H9 (cell line): Measurements from ENCODE around the gene LRSAM1. TPM values are rescaled to one million over a fixed set of nuclear protein-coding genes. Genes with fewer than 3 reads are reported as not detected.

Experiments used
- DNase-seq: peaks from one replicate; pipeline ENCODE4 v3.0.0-alpha.2; 2017
- H2AFZ ChIP-seq: one replicate; pipeline ENCODE4 v1.6.1; 2013; ENCODE audit warnings: mild to moderate bottlenecking, low read length, control low read depth, moderate library complexity
- H2AK5ac ChIP-seq: 2 replicates; pipeline ENCODE4 v1.6.1; 2013; ENCODE audit warnings: low read length, control low read depth, mixed read lengths; ENCODE audit not compliant: insufficient read length
- H2BK120ac ChIP-seq: one replicate; pipeline ENCODE4 v1.6.1; 2013; ENCODE audit warnings: low read depth, mild to moderate bottlenecking, low read length, control low read depth, inconsistent platforms; ENCODE audit not compliant: poor library complexity, severe bottlenecking
- H2BK12ac ChIP-seq: 2 replicates; pipeline ENCODE4 v1.6.1; 2013; ENCODE audit warnings: low read length, control low read depth, mixed read lengths, low read depth; ENCODE audit not compliant: insufficient read length
- H2BK15ac ChIP-seq: 2 replicates; pipeline ENCODE4 v1.6.1; 2013; ENCODE audit warnings: low read depth, low read length, control low read depth
- H2BK20ac ChIP-seq: one replicate; pipeline ENCODE4 v1.6.1; 2013; ENCODE audit warnings: low read depth, mild to moderate bottlenecking, low read length, control low read depth, inconsistent platforms; ENCODE audit not compliant: poor library complexity, severe bottlenecking
- H2BK5ac ChIP-seq: 2 replicates; pipeline ENCODE4 v1.6.1; 2013; ENCODE audit warnings: low read length, control low read depth, mixed read lengths; ENCODE audit not compliant: insufficient read length
- H3K14ac ChIP-seq: 2 replicates; pipeline ENCODE4 v1.6.1; 2013; ENCODE audit warnings: low read length, control low read depth; ENCODE audit not compliant: insufficient read depth
- H3K18ac ChIP-seq: 2 replicates; pipeline ENCODE4 v1.6.1; 2013; ENCODE audit warnings: low read depth, mild to moderate bottlenecking, mixed read lengths, low read length, control low read depth; ENCODE audit not compliant: insufficient read length
- H3K23ac ChIP-seq: 2 replicates; pipeline ENCODE4 v1.6.1; 2013; ENCODE audit warnings: low read length, control low read depth, mixed read lengths, low read depth; ENCODE audit not compliant: insufficient read length
- H3K23me2 ChIP-seq: 2 replicates; pipeline ENCODE4 v1.6.1; 2013; ENCODE audit warnings: low read depth, mild to moderate bottlenecking, mixed read lengths, low read length, control low read depth; ENCODE audit not compliant: insufficient read length, poor library complexity, severe bottlenecking
- H3K27ac ChIP-seq: 2 replicates; pipeline ENCODE4 v1.5.1; 2013; ENCODE audit warnings: low read length, control low read depth, mixed read lengths, low read depth; ENCODE audit not compliant: insufficient read length
- H3K27me3 ChIP-seq: 2 replicates; pipeline ENCODE4 v1.6.1; 2013; ENCODE audit warnings: low read length, control low read depth, inconsistent platforms; ENCODE audit not compliant: insufficient read depth
- H3K4ac ChIP-seq: 2 replicates; pipeline ENCODE4 v1.6.1; 2013; ENCODE audit warnings: low read depth, mild to moderate bottlenecking, control low read depth, inconsistent platforms, low read length, moderate library complexity
- H3K4me1 ChIP-seq: 2 replicates; pipeline ENCODE4 v1.6.1; 2013; ENCODE audit warnings: low read length, control low read depth, inconsistent platforms; ENCODE audit not compliant: insufficient read depth
- H3K4me2 ChIP-seq: 2 replicates; pipeline ENCODE4 v1.6.1; 2013; ENCODE audit warnings: low read length, control low read depth, mixed read lengths; ENCODE audit not compliant: insufficient read length, insufficient read depth
- H3K56ac ChIP-seq: 2 replicates; pipeline ENCODE4 v1.6.1; 2013; ENCODE audit warnings: low read depth, mild to moderate bottlenecking, mixed read lengths, low read length, control low read depth; ENCODE audit not compliant: insufficient read length
- H3K79me1 ChIP-seq: 2 replicates; pipeline ENCODE4 v1.6.1; 2013; ENCODE audit warnings: low read depth, mild to moderate bottlenecking, moderate library complexity, low read length, control low read depth, inconsistent platforms; ENCODE audit not compliant: insufficient read depth, poor library complexity, severe bottlenecking
- H3K79me2 ChIP-seq: 2 replicates; pipeline ENCODE4 v1.6.1; 2013; ENCODE audit warnings: low read length, control low read depth, inconsistent platforms; ENCODE audit not compliant: insufficient read depth
- H3K9ac ChIP-seq: 2 replicates; pipeline ENCODE4 v1.6.1; 2013; ENCODE audit warnings: low read length, control low read depth, mixed read lengths; ENCODE audit not compliant: insufficient read length; ENCODE audit errors: extremely low read depth
- H3K9me3 ChIP-seq: one replicate; pipeline ENCODE4 v1.6.1; 2013; ENCODE audit warnings: low read depth, low read length, inconsistent platforms; ENCODE audit not compliant: control insufficient read depth
- H3T11ph ChIP-seq: one replicate; pipeline ENCODE4 v1.6.1; 2013; ENCODE audit warnings: mild to moderate bottlenecking, low read length, control low read depth, inconsistent platforms
- H4K20me1 ChIP-seq: one replicate; pipeline ENCODE4 v1.6.1; 2013; ENCODE audit not compliant: control insufficient read depth, insufficient read length, insufficient read depth
- H4K5ac ChIP-seq: 2 replicates; pipeline ENCODE4 v1.6.1; 2013; ENCODE audit warnings: low read depth, mild to moderate bottlenecking, mixed read lengths, low read length, control low read depth; ENCODE audit not compliant: insufficient read length
- H4K8ac ChIP-seq: replicated peaks from 2 replicates; pipeline ENCODE4 v1.6.1; 2013; ENCODE audit warnings: low read length, control low read depth, mixed read lengths, low read depth; ENCODE audit not compliant: insufficient read length
- H4K91ac ChIP-seq: 2 replicates; pipeline ENCODE4 v1.6.1; 2013; ENCODE audit warnings: low read depth, mild to moderate bottlenecking, moderate library complexity, mixed read lengths, low read length, control low read depth; ENCODE audit not compliant: insufficient read length
- H3K27ac Mint-ChIP-seq, 3 experiments: 2 replicates in 2 of 3; 3 replicates in 1 of 3; pipeline ENCODE4 v1.8.0; 2020 to 2021; ENCODE audit warnings: mixed read lengths in 3 of 3, mild to moderate bottlenecking in 1 of 3, moderate library complexity in 1 of 3
- H3K27me3 Mint-ChIP-seq: 2 replicates; pipeline ENCODE4 v1.8.0; 2021; ENCODE audit warnings: low read depth, mild to moderate bottlenecking, moderate library complexity, mixed read lengths
- H3K36me3 Mint-ChIP-seq, 3 experiments: 2 replicates in 2 of 3; 3 replicates in 1 of 3; pipeline ENCODE4 v1.8.0; 2020 to 2021; ENCODE audit warnings: low read depth in 3 of 3, mixed read lengths in 3 of 3; ENCODE audit not compliant: insufficient read depth in 1 of 3
- H3K4me1 Mint-ChIP-seq, 2 experiments: 2 replicates each; pipeline ENCODE4 v1.8.0; 2020; ENCODE audit warnings: mixed read lengths in 2 of 2
- H3K4me3 Mint-ChIP-seq, 2 experiments: 2 replicates in 1 of 2; 3 replicates in 1 of 2; pipeline ENCODE4 v1.8.0; 2020 to 2021; ENCODE audit warnings: mild to moderate bottlenecking in 2 of 2, mixed read lengths in 2 of 2, moderate library complexity in 1 of 2
- H3K9me3 Mint-ChIP-seq, 2 experiments: 2 replicates in 1 of 2; 3 replicates in 1 of 2; pipeline ENCODE4 v1.8.0; 2020; ENCODE audit warnings: mild to moderate bottlenecking in 2 of 2, mixed read lengths in 2 of 2, moderate library complexity in 1 of 2
- WGBS: extraction: QIAGEN DNeasy Blood & Tissue Kit; methylation state at CpG from one replicate; pipeline ENCODE4 v1.1.7; 2013; ENCODE audit warnings: missing lambda C conversion rate, low lambda C conversion rate, mixed read lengths; ENCODE audit not compliant: insufficient read length; ENCODE audit errors: extremely low coverage; 5-methylcytosine and 5-hydroxymethylcytosine counted together
- total RNA-seq: library from RNA; stranded (reverse); gene quantifications from 2 replicates; pipeline ENCODE4 v1.2.1, GENCODE V29; 2021
- TF ChIP-seq, protein P1 (sequence below): fragments of 200-600 bp; sonication (generic); conservative IDR thresholded peaks from 3 replicates; pipeline ENCODE4 v1.8.0; 2021; ENCODE audit warnings: antibody characterized with exemption, mild to moderate bottlenecking

Gene LRSAM1
- total RNA-seq, 1 experiment from 2014 or later, result 16.2 TPM

DNA sequence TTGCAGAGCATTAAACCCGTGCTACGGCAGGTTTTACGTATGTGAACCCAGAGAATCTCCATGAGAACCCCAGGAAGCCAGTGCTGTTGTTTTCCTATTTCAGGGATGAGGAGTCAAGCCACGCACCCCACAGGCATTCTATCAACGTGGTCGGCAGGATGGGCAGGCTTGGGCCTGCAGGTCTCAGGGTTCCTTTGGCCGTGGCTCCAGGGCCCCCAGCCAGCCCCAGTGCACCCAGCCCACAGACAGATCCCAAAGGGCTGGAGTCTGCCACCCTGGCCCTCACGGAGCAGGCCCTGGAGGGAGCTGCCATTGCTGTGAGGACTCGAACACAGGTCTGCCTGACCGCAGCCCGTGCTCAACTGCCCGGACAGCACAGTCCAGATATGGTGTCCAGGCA lies 83.6 kb downstream of the LRSAM1 start:
- H4K20me1 ChIP-seq, result no peaks in the 10 kb centered on the region

More for the DNA sequence above, 83.6 kb downstream of the LRSAM1 start:
- H4K5ac ChIP-seq, result no peak overlapping the region
- no peaks in the 10 kb centered on the region for H3K27me3 Mint-ChIP-seq
- no peak overlapping the region for H2AFZ ChIP-seq
- peaks cover 28 to 41% of the 10 kb centered on the region in 2 experiments for H3K4me1 Mint-ChIP-seq
- H3K79me2 ChIP-seq, result no peaks in the 10 kb centered on the region
- TF ChIP-seq, protein P1, sequence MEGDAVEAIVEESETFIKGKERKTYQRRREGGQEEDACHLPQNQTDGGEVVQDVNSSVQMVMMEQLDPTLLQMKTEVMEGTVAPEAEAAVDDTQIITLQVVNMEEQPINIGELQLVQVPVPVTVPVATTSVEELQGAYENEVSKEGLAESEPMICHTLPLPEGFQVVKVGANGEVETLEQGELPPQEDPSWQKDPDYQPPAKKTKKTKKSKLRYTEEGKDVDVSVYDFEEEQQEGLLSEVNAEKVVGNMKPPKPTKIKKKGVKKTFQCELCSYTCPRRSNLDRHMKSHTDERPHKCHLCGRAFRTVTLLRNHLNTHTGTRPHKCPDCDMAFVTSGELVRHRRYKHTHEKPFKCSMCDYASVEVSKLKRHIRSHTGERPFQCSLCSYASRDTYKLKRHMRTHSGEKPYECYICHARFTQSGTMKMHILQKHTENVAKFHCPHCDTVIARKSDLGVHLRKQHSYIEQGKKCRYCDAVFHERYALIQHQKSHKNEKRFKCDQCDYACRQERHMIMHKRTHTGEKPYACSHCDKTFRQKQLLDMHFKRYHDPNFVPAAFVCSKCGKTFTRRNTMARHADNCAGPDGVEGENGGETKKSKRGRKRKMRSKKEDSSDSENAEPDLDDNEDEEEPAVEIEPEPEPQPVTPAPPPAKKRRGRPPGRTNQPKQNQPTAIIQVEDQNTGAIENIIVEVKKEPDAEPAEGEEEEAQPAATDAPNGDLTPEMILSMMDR, result no peak
- no peak overlapping the region for H2BK120ac ChIP-seq
- no peak overlapping the region for H3K18ac ChIP-seq
- WGBS, result no CpG with 5 or more reads among the region's 12 CpGs
- H3K27me3 ChIP-seq, result no peaks in the 10 kb centered on the region
- H3K36me3 Mint-ChIP-seq, result peaks cover 0 to 7% (median 7%) of the 10 kb centered on the region in 3 experiments; a peak in 5 of 7 replicates
- no peak overlapping the region for H2BK20ac ChIP-seq
- peak overlapping the region in 1 of 2 experiments; percentile 16; a peak in 2 of 5 replicates for H3K4me3 Mint-ChIP-seq
- no peak overlapping the region for H2BK12ac ChIP-seq
- no peak overlapping the region for H3T11ph ChIP-seq
- H3K9me3 Mint-ChIP-seq, result no peaks in the 10 kb centered on the region
- DNase-seq, result no peak
- no peak overlapping the region for H3K4me2 ChIP-seq
- H2BK15ac ChIP-seq, result no peak overlapping the region
- no peak overlapping the region for H3K23ac ChIP-seq
- no peak overlapping the region for H3K9ac ChIP-seq
- H4K91ac ChIP-seq, result no peak overlapping the region
- no peak overlapping the region for H2BK5ac ChIP-seq
- H3K56ac ChIP-seq, result no peak overlapping the region
- H3K14ac ChIP-seq, result no peak overlapping the region; the same call in 1 of the 2 replicates
- H3K4me1 ChIP-seq, result peaks cover 2% of the 10 kb centered on the region; the same call in 1 of the 2 replicates
- no peak overlapping the region for H3K4ac ChIP-seq
- H3K9me3 ChIP-seq, result no peaks in the 10 kb centered on the region
- no peak overlapping the region for H2AK5ac ChIP-seq
- no peaks in the 10 kb centered on the region for H3K79me1 ChIP-seq
- no peak overlapping the region for H4K8ac ChIP-seq
- H3K27ac Mint-ChIP-seq, result peak overlapping the region; percentile 85 to 94 (median 89); a peak in 5 of 7 replicates
- H3K23me2 ChIP-seq, result no peaks in the 10 kb centered on the region
- H3K27ac ChIP-seq, result no peak overlapping the region
